Endothelial cell of umbilical vein (primary cell): Measurements from ENCODE around the gene ARFGEF3.

Experiments
- CTCF ChIP-seq, 2 donors: IDR thresholded peaks; 1 replicate in 1 of 2; 2 replicates in 1 of 2; pipeline ENCODE4 v1.5.1; 2011; ENCODE audit warnings: low read length in 2 of 2, mild to moderate bottlenecking in 2 of 2, moderate library complexity in 2 of 2, control low read depth in 1 of 2, inconsistent platforms in 1 of 2, low read depth in 1 of 2; ENCODE audit not compliant: insufficient read depth in 1 of 2; ENCODE audit errors: extremely low read depth in 1 of 2
- EZH2 ChIP-seq: IDR thresholded peaks from 2 replicates; pipeline ENCODE4 v1.6.1; 2012; ENCODE audit warnings: borderline replicate concordance, low read depth, mild to moderate bottlenecking, moderate library complexity, low read length, inconsistent platforms; ENCODE audit not compliant: severe bottlenecking
- FOS ChIP-seq: IDR thresholded peaks from 2 replicates; pipeline ENCODE4 v1.6.1; 2011; ENCODE audit warnings: mild to moderate bottlenecking, low read length, moderate library complexity, borderline replicate concordance; ENCODE audit not compliant: insufficient read depth
- JUN ChIP-seq: IDR thresholded peaks from 2 replicates; pipeline ENCODE4 v1.6.1; 2011; ENCODE audit warnings: borderline replicate concordance, low read depth; ENCODE audit not compliant: insufficient read length, insufficient read depth
- MAX ChIP-seq: IDR thresholded peaks from 2 replicates; pipeline ENCODE4 v1.6.1; 2011; ENCODE audit not compliant: insufficient read depth, insufficient read length
- MYC ChIP-seq: IDR thresholded peaks from one replicate; pipeline ENCODE4 v1.6.1; 2011; ENCODE audit warnings: mild to moderate bottlenecking, low read depth, low read length
- POLR2A ChIP-seq: IDR thresholded peaks from 2 replicates; pipeline ENCODE4 v1.6.1; 2012; ENCODE audit warnings: low read depth, mild to moderate bottlenecking, control low read depth, low read length
- POLR2AphosphoS5 ChIP-seq: IDR thresholded peaks from 2 replicates; pipeline ENCODE4 v1.6.1; 2012; ENCODE audit warnings: low read depth, mild to moderate bottlenecking, control low read depth, low read length, moderate library complexity; ENCODE audit not compliant: insufficient read depth

- no peak for TF ChIP-seq EZH2
- TF ChIP-seq POLR2A = no peak
- TF ChIP-seq CTCF (IDR thresholded peaks at IDR 0.05; ENCODE audit: extremely low read depth in 1 of 2, insufficient read depth in 1 of 2, low read depth in 1 of 2, low read length in 2 of 2) = no peak
- no peak for TF ChIP-seq FOS
- TF ChIP-seq MAX = no peak
- no peak for TF ChIP-seq MYC
- TF ChIP-seq POLR2AphosphoS5 = no peak
- no peak for TF ChIP-seq JUN
Observed at GRCh38 chr6:138264372-138264880, 102.7 kb downstream of the ARFGEF3 start.
